ENCODE data around the gene CAGE1. TPM values are rescaled to one million over a fixed set of nuclear protein-coding genes. Genes with fewer than 3 reads are reported as not detected.

Gene CAGE1
- total RNA-seq, 1 donor from 2014 or later, result 0.09 TPM

GRCh38 chr6:7296602-7297001 is 92.9 kb downstream of the CAGE1 start:
- Mint-ChIP-seq H3K27ac (no peak overlapping the region), H3K9me3 (no peaks in the 10 kb centered on the region), H3K4me3 (no peak overlapping the region), H3K36me3 (peaks cover 42% of the 10 kb centered on the region), H3K4me1 (no peaks in the 10 kb centered on the region), H3K27me3 (ENCODE audit: low read depth) (no peaks in the 10 kb centered on the region)
- TF ChIP-seq CTCF (IDR thresholded peaks at IDR 0.05; ENCODE audit: unreplicated experiment), result no peak
- no peak for DNase-seq (ENCODE audit: low spot score in 2 of 2, unreplicated experiment in 2 of 2)

- Mint-ChIP-seq H3K4me1 (no peaks in the 10 kb centered on the region), H3K27me3 (ENCODE audit: low read depth) (no peaks in the 10 kb centered on the region), H3K9me3 (no peaks in the 10 kb centered on the region), H3K4me3 (no peak overlapping the region), H3K27ac (no peak overlapping the region), H3K36me3 (peaks cover 35% of the 10 kb centered on the region)
- TF ChIP-seq CTCF (IDR thresholded peaks at IDR 0.05; ENCODE audit: unreplicated experiment), result no peak
- DNase-seq (ENCODE audit: low spot score in 2 of 2, unreplicated experiment in 2 of 2), result no peak
Measured at GRCh38 chr6:7295916-7296315, 93.6 kb downstream of the CAGE1 start.

GRCh38 chr6:7292596-7293255 is 96.8 kb downstream of the CAGE1 start:
- TF ChIP-seq CTCF (IDR thresholded peaks at IDR 0.05; ENCODE audit: unreplicated experiment), result no peak

GRCh38 chr6:7290079-7290478 is 99.5 kb downstream of the CAGE1 start:
- Mint-ChIP-seq H3K27ac (no peak overlapping the region), H3K9me3 (no peaks in the 10 kb centered on the region), H3K4me3 (no peak overlapping the region), H3K36me3 (peaks cover 30% of the 10 kb centered on the region), H3K4me1 (no peaks in the 10 kb centered on the region), H3K27me3 (ENCODE audit: low read depth) (no peaks in the 10 kb centered on the region)
- DNase-seq (ENCODE audit: low spot score in 2 of 2, unreplicated experiment in 2 of 2), result no peak
- TF ChIP-seq CTCF (IDR thresholded peaks at IDR 0.05; ENCODE audit: unreplicated experiment), result no peak

More at GRCh38 chr6:7292596-7293255, 96.8 kb downstream of the CAGE1 start:
- H3K36me3 Mint-ChIP-seq, result peaks cover 29% of the 10 kb centered on the region
- no peak for DNase-seq (ENCODE audit: low spot score in 2 of 2, unreplicated experiment in 2 of 2)
- no peak overlapping the region for H3K4me3 Mint-ChIP-seq
- no peaks in the 10 kb centered on the region for H3K4me1 Mint-ChIP-seq
- H3K27me3 Mint-ChIP-seq (ENCODE audit: low read depth), result no peaks in the 10 kb centered on the region
- H3K9me3 Mint-ChIP-seq, result no peaks in the 10 kb centered on the region
- H3K27ac Mint-ChIP-seq, result no peak overlapping the region

GRCh38 chr6:7285416-7285815 is 104.1 kb downstream of the CAGE1 start:
- no peak for TF ChIP-seq CTCF (IDR thresholded peaks at IDR 0.05; ENCODE audit: unreplicated experiment)
- no peaks in the 10 kb centered on the region for H3K27me3 Mint-ChIP-seq (ENCODE audit: low read depth)

More at GRCh38 chr6:7285416-7285815, 104.1 kb downstream of the CAGE1 start:
- no peak overlapping the region for H3K4me3 Mint-ChIP-seq
- DNase-seq (ENCODE audit: low spot score in 2 of 2, unreplicated experiment in 2 of 2), result no peak
- H3K4me1 Mint-ChIP-seq, result no peaks in the 10 kb centered on the region
- H3K27ac Mint-ChIP-seq, result no peak overlapping the region
- H3K36me3 Mint-ChIP-seq, result peaks cover 19% of the 10 kb centered on the region
- H3K9me3 Mint-ChIP-seq, result no peaks in the 10 kb centered on the region

Measured in mesothelial cell of epicardium (in vitro differentiated cells).